Subcutaneous abdominal adipose tissue (tissue), 5 donors: ENCODE results near the gene KRTAP3-2.
"Not testable (repeated sequence)": the region's sequence is repeated elsewhere in the genome, so short reads cannot be mapped to it uniquely, and the experiment has no call there.

Experiments
- H3K27ac ChIP-seq: one replicate; pipeline ENCODE4 v1.7.0; 2013; ENCODE audit warnings: low read depth, mild to moderate bottlenecking, inconsistent platforms, low read length, moderate library complexity
- H3K27me3 ChIP-seq, 5 donors: one replicate each; pipeline ENCODE4 v1.7.0; 2013; ENCODE audit warnings: low read length in 5 of 5, inconsistent platforms in 1 of 5; ENCODE audit not compliant: control insufficient read depth in 5 of 5, insufficient read depth in 4 of 5
- H3K36me3 ChIP-seq, 5 donors: one replicate each; pipeline ENCODE4 v1.7.0; 2013; ENCODE audit warnings: low read length in 5 of 5; ENCODE audit not compliant: control insufficient read depth in 5 of 5, insufficient read depth in 5 of 5
- H3K4me1 ChIP-seq, 5 donors: one replicate each; pipeline ENCODE4 v1.7.0; 2013; ENCODE audit warnings: low read length in 5 of 5, mild to moderate bottlenecking in 3 of 5, moderate library complexity in 1 of 5; ENCODE audit not compliant: control insufficient read depth in 5 of 5, insufficient read depth in 5 of 5
- H3K4me3 ChIP-seq, 5 donors: one replicate each; pipeline ENCODE4 v1.7.0; 2013; ENCODE audit warnings: low read length in 5 of 5, low read depth in 1 of 5
- H3K9ac ChIP-seq, 5 donors: one replicate each; pipeline ENCODE4 v1.7.0; 2013; ENCODE audit warnings: low read length in 5 of 5, mild to moderate bottlenecking in 4 of 5, moderate library complexity in 3 of 5
- H3K9me3 ChIP-seq, 5 donors: one replicate each; pipeline ENCODE4 v1.7.0; 2013; ENCODE audit warnings: low read length in 5 of 5; ENCODE audit not compliant: control insufficient read depth in 5 of 5
- donor health status: healthy.
- donor health status: healthy.
- donor health status: healthy.
- donor health status: healthy.
- donor health status: healthy.

KRTAP3-2 gene

DNA sequence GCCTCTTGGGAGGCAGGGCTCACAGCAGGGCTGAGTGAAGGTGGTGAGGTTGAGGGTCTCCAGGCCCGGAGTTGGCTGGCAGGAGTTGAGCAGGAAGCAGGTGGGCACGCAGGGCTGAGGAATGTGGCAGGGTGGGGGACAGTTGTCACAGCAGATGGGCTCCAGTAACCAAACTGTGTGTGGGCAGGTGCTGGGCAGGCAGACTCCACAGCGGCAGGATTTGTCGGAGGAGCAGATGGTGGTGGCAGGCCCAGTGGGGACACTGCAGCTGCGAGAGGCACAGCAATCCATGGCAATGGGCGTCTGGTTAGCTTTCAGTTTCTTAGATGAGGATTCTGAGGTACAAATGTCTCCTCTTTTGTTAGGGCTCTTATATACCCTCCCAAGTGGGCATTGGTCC, at the start of gene KRTAP3-2:
KRTAP3-2 (minus strand) TSS at position 344 of the 400 bp plus-strand sequence; CDS start at position 291, 53 bp downstream.
- not testable (repeated sequence) for H3K9ac ChIP-seq, H3K9me3 ChIP-seq, H3K4me1 ChIP-seq, H3K27ac ChIP-seq, H3K27me3 ChIP-seq, H3K4me3 ChIP-seq, H3K36me3 ChIP-seq

DNA sequence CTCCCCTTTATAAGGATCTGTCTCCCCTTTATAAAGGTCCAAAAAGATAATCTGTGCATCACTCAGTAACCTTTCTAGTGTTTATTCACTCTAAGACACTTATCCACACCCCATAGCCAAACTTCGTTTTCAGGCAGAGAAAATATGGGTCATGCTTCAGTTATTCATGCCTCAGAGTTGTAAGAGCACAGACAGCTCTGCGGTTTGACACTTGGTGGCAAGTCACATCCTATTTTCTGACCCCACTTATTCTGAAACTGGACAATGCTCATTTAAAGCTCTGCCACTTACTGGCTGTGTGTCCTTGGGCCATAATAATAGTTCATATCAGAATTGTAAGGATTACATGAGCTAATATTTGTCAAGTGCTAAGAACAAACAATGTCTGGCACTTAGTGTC, 49.4 kb upstream of the KRTAP3-2 start:
- no peak overlapping the region for H3K4me3 ChIP-seq

DNA sequence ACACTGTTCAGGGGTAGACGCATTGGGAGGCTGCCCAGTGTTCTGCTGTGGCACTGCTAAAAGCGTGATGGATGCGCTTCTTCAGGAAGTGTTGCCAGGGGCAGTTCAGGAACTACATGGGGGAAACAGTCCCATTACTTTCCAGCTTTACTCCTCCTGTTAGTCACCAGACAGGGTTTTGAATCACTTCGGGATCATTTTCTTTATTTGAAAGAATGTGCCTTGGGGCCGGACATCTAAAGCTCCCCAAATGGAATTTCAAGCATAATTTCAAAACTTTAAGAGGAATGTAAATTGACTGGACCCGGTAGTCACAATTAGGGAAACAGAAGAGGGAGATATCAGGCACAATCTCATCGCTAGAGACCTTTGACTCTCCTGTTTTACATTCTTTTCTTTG, 48.7 kb upstream of the KRTAP3-2 start:
- no peak overlapping the region for H3K4me3 ChIP-seq
- H3K9me3 ChIP-seq: peaks cover 0 to under 1% (median 0%) of the 10 kb centered on the region in 5 donors
- no peak overlapping the region for H3K9ac ChIP-seq
- peaks cover 0 to 10% (median 3%) of the 10 kb centered on the region in 5 donors for H3K27me3 ChIP-seq
- H3K36me3 ChIP-seq: no peaks in the 10 kb centered on the region
- no peaks in the 10 kb centered on the region for H3K4me1 ChIP-seq
- no peak overlapping the region for H3K27ac ChIP-seq

More for the DNA sequence above, 49.4 kb upstream of the KRTAP3-2 start:
- Histone ChIP-seq H3K9me3 (no peaks in the 10 kb centered on the region), H3K27me3 (peaks cover 0 to 10% (median 3%) of the 10 kb centered on the region in 5 donors), H3K4me1 (no peaks in the 10 kb centered on the region), H3K9ac (no peak overlapping the region), H3K27ac (no peak overlapping the region), H3K36me3 (no peaks in the 10 kb centered on the region)

DNA sequence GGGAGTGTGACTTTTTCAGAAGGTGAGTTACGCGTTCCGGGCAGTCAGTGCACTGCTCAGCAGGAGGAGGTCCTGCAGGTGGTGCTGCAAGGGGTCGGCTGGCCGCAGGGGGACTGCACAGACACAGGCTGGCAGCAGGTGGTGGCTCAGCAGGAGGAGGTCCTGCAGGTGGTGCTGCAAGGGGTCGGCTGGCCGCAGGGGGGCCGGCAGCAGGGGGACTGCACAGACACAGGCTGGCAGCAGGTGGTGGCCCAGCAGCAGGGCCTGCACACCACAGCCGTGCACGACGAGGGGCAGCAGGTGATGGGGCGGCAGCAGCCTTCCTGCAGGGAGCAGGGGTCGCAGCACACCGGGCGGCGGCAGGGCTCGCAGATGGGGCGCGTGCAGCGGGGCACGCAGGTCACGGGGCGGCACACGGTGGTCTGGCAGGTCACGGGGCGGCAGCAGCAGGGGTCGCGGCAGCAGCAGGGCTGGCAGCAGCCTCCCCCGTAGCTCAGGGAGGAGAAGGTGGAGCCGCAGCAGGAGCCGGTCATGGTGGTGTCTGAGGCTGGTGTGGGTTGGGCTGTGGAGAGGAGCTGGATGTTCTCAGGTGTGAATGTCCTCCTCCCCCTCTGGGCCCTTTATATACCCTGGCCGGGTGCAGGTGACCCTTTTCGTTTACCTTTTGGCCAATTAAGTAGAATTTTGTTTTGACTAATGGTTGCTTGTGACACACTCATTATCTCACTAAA, 47.2 kb upstream of the KRTAP3-2 start, which contains the start of gene KRTAP2-1:
KRTAP2-1 (minus strand) TSS at position 582 of the 731 bp plus-strand sequence; CDS start at position 533, 49 bp downstream.
- not testable (repeated sequence) for H3K27ac ChIP-seq, H3K4me3 ChIP-seq, H3K36me3 ChIP-seq, H3K27me3 ChIP-seq, H3K9ac ChIP-seq, H3K4me1 ChIP-seq, H3K9me3 ChIP-seq

DNA sequence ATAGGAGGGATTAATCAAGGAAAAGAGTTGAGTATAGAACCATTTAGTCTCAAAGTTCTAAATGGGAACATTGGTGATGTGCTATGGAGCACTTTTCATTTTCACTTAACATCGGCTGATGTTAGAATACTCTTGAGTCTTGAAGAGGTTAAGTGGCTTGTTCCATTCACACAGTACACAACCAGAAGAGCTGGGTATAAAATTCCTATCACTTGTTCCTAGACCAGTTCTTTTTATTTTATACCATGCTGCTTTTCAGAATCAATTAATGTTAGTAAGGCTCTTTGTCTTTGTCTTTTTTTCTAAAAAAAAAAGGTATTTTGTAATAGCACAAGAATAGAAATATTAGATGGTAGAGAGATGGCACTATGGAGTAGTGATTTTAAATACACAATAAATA, 43.2 kb upstream of the KRTAP3-2 start:
- Histone ChIP-seq H3K4me3 (no peak overlapping the region), H3K27me3 (peaks cover 0 to 5% (median 0%) of the 10 kb centered on the region in 5 donors), H3K9ac (no peak overlapping the region), H3K9me3 (peaks cover 0 to 2% (median 0%) of the 10 kb centered on the region in 5 donors), H3K27ac (no peak overlapping the region), H3K4me1 (no peaks in the 10 kb centered on the region), H3K36me3 (no peaks in the 10 kb centered on the region)

DNA sequence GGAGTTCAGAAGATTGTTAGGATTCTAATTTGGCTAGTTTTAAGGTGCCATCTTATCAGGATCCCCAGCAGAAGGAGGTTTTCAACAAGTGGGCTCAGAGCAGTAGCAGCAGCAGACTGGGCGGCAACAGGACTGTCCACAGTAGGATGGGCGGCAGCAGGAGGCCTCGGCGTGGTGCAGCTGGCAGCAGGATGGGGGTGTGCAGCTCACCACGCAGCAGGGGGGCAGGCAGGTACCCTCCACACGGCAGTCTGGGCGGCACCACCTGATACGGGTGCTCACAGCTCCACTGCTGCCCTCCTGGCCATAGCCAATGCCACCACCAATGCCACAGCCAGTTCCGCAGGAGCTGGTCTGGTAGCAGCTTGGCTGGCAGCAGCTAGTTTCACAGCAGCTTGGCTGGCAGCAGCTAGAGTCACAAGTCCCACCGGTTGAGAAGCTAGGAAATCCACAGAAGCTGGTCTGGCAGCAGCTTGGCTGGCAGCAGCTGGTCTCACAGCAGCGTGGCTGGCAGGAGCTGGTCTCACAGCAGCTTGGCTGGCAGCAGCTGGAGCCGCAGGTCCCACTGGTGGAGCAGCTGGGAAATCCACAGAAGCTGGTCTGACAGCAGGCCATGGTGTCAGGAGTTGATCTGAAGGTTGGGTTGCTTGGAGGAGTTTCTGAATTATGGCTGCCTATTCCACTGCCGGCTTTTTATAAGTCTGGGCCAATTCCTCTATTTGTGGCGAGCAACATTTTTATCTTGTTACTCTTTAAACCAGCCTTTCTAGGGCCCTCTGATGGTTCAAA, 41.3 kb upstream of the KRTAP3-2 start, which contains the start of gene KRTAP1-1:
KRTAP1-1 (minus strand) TSS at position 668 of the 789 bp plus-strand sequence; CDS start at position 615, 53 bp downstream.
- not testable (repeated sequence) for H3K27ac ChIP-seq, H3K4me1 ChIP-seq, H3K36me3 ChIP-seq, H3K27me3 ChIP-seq, H3K9ac ChIP-seq, H3K4me3 ChIP-seq, H3K9me3 ChIP-seq

DNA sequence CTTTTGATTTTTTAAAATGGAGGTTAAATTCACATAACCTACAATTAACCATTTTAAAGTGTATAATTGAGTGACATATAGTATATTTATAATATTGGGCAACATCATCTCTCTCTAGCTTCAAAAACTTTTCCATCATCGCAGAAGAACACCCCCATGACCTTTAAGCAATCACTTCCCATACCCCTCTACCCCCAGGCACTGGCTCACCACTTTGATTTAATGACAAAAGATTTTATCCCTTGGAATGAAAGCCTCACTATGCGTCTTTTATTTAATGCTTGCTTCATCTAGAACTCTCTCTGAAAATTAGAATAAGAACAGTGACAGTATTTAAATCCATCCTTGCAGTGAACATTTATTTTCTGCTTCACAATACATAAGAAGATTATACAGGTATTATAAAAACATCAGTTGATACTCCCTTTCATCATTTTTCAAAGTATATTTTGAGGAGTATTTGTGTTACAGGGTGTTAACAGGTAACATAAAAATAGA, 38.2 kb upstream of the KRTAP3-2 start:
- peaks cover 0 to 3% (median 0%) of the 10 kb centered on the region in 5 donors for H3K27me3 ChIP-seq
- no peak overlapping the region for H3K9ac ChIP-seq
- H3K9me3 ChIP-seq: no peaks in the 10 kb centered on the region
- no peaks in the 10 kb centered on the region for H3K4me1 ChIP-seq
- H3K27ac ChIP-seq: no peak overlapping the region
- H3K4me3 ChIP-seq: no peak overlapping the region
- no peaks in the 10 kb centered on the region for H3K36me3 ChIP-seq

DNA sequence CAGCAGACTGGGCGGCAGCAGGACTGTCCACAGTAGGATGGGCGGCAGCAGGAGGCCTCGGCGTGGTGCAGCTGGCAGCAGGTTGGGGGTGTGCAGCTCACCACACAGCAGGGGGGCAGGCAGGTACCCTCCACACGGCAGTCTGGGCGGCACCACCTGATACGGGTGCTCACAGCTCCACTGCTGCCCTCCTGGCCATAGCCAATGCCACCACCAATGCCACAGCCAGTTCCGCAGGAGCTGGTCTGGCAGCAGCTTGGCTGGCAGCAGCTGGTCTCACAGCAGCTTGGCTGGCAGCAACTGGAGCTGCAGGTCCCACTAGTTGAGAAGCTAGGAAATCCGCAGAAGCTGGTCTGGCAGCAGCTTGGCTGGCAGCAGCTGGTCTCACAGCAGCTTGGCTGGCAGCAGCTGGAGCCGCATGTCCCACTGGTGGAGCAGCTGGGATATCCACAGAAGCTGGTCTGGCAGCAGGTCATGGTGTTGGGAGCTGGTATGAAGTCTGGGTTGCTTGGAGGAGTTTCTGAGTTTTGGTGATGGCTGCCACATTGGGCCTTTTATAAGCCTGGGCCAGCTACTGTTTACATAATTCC, 34.7 kb upstream of the KRTAP3-2 start, which contains the start of gene KRTAP1-3:
KRTAP1-3 (minus strand) TSS at position 529 of the 590 bp plus-strand sequence; CDS start at position 476, 53 bp downstream.
- H3K27me3 ChIP-seq, H3K9me3 ChIP-seq, H3K4me1 ChIP-seq, H3K27ac ChIP-seq, H3K36me3 ChIP-seq, H3K4me3 ChIP-seq, H3K9ac ChIP-seq: not testable (repeated sequence)

DNA sequence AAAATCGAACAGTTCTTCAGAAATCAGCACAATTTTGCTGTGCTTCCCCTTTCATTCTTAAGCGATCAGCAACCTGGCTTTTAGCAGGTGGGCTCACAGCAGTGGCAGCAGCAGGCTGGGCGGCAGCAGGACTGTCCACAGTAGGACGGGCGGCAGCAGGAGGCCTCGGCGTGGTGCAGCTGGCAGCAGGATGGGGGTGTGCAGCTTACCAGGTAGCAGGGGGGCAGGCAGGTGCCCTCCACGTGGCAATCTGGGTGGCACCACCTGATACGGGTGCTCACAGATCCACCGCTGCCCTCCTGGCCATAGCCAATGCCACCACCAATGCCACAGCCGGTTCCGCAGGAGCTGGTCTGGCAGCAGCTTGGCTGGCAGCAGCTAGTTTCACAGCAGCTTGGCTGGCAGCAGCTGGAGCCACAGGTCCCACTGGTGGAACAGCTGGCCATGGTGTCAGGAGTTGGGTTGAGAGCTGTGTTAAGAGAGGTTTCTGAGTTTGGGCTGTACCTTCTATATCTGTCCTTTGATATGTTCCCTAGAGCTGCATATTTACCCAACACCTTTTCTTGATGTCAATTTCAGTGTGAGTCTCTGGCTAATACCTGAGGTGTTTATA, 30.0 kb upstream of the KRTAP3-2 start, which contains the start of gene KRTAP1-4:
KRTAP1-4 (minus strand) TSS at position 563 of the 613 bp plus-strand sequence; CDS start at position 446, 117 bp downstream.
- no peak within 1 kb of the TSS for H3K27ac ChIP-seq
- no peaks in the 10 kb centered on the region for H3K9me3 ChIP-seq
- peaks cover 0 to 8% (median 0%) of the 10 kb centered on the region in 5 donors for H3K27me3 ChIP-seq
- no peak within 1 kb of the TSS for H3K9ac ChIP-seq
- no peaks in the 10 kb centered on the region for H3K36me3 ChIP-seq
- no peaks in the 10 kb centered on the region for H3K4me1 ChIP-seq
- H3K4me3 ChIP-seq: no peak within 1 kb of the TSS
